Measurements from ENCODE around the gene TEAD1.

The TEAD1 gene

DNA sequence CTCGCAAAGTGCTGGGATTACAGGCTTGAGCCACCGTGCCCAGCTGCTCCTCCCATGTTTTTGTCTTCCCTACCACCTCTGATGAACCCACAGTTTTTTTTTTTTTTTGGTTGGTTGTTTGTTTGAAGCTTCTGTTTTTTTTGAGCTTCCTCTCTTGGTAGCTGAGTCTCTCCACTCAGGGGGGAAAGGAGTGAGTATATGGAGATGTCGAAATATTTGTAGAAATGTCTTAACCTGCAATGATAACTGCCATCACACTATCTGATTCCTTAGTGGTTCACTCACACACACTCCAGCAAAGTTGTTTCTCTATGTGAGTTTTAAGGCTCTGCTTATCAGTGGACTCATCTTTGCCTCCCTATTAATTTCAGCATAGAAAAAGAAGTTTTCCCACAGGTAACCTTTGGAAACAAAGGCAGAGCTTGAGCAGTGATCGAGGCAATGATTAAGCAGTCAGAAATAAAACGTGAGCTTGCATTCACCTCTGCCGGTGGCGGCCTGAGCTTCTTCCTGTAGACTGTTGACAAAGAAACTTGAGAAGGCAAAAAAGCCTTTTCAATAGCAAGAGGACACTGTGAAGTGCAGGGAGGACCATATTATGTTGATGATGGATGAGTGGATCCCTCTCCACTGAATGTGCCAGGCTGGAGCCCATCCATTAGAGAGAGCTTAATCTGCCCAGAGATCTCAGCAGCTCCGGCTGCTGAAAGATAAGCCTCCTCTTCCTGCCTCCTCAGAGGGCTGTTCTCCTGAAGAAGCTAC, 305.9 kb downstream of the TEAD1 start:
- Mint-ChIP-seq H3K9me3 (no peaks in the 10 kb centered on the region), H3K27me3 (peaks cover 0 to 10% of the 10 kb centered on the region in 2 donors), H3K27ac (no peak overlapping the region), H3K36me3 (no peaks in the 10 kb centered on the region), H3K4me3 (no peak overlapping the region), H3K4me1 (no peaks in the 10 kb centered on the region)
- no peak for DNase-seq
- no peak for ATAC-seq (replicated peaks)

DNA sequence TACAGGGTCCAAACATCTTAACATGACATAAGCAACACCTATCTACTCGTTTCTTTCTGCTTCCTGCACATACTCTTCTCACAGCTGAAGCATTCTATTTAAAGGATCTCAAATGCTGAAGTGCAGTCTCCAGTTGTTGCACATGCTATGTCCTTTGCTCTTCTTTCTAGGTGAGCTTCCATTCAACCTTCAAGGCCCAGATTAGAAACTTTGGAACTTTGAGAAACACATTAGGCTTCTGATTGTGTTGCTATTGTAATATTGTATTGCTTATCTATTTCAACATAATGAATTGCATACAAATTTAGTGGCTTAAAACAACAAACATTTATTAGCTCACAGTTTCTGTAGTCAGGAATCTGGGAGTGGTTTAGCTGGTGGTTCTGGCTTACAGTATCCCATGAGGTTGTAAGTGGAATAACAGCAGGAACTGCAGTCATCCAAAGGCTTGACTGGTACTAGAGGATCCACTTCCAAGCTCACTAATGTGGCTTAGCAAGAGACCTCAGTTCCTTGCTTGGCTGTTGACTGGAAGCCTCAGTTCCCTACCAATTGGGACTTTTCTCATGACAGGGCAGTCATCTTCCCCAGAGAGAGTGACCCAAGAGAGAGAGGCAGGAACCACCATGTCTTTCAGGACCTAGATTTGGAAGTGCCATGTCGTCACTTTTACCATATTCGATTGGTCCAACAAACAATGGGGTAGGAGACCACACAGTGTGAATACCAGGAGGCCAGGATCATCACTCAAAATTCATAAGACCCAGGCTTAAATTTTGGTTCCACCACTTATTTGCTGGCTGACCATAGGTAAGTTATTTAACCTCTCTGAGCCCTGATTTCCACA, 307.7 kb downstream of the TEAD1 start:
- H3K27me3 Mint-ChIP-seq, result peaks cover 10 to 15% of the 10 kb centered on the region in 2 donors
- no peaks in the 10 kb centered on the region for H3K36me3 Mint-ChIP-seq
- DNase-seq (no peak), ATAC-seq (replicated peaks) (no peak)
- H3K9me3 Mint-ChIP-seq, result no peaks in the 10 kb centered on the region
- H3K4me3 Mint-ChIP-seq, result no peak overlapping the region
- H3K27ac Mint-ChIP-seq, result no peak overlapping the region
- no peaks in the 10 kb centered on the region for H3K4me1 Mint-ChIP-seq

DNA sequence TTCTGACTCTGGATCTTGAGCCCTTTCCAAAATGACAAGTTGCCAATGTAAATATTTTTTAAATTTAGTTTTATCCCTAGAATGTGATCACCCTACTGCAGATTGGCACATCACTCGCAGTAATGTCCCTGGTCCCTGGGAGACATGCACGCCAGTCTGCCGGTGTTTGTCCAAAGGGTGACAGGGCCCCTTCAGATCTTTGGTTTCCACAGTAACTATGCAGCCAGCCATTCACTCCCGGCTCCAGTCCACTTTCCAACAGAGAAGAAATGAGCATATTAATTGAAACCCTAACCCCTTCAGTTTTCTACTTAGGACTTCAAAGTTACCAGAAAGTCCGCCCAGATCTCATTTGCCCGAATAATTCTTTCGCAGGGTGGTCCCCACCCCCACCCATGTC, 309.1 kb downstream of the TEAD1 start:
- Mint-ChIP-seq H3K4me3 (no peak overlapping the region), H3K36me3 (no peaks in the 10 kb centered on the region), H3K27me3 (peaks cover 10 to 15% of the 10 kb centered on the region in 2 donors), H3K4me1 (no peaks in the 10 kb centered on the region), H3K27ac (no peak overlapping the region), H3K9me3 (no peaks in the 10 kb centered on the region)
- ATAC-seq (replicated peaks) (no peak), DNase-seq (no peak)

DNA sequence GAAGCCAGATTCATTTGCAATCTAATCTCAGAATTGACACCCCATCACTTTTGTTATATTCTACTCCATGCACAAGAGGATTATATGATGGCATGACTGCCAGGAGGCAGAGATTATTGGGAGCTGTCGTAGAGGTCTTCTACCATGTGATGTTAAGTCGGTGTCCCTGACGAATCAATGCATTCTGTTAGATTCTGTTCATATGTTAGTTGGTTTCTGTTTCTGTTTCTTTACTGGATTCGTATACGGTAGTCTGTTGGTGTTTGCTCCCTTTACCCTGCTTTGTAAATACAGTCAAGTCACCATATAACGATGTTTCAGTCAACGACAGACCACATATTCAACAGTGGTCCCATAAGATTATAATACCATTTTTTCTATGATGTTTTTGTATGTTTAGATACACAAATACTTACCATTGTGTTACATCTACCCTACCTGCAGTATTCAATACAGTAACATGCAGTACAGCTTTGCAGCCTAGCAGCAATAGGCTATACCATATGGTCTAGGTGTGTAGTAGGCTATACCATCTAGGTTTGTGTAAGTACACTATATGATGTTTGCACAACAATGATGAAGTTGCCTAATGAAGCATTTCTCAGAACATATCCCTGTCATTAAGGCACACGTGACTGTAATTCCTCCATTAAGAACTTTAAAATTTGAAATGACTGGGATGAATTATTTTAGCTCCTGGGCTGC, 312.1 kb downstream of the TEAD1 start:
- ATAC-seq (replicated peaks), result no peak
- no peaks in the 10 kb centered on the region for H3K4me1 Mint-ChIP-seq

DNA sequence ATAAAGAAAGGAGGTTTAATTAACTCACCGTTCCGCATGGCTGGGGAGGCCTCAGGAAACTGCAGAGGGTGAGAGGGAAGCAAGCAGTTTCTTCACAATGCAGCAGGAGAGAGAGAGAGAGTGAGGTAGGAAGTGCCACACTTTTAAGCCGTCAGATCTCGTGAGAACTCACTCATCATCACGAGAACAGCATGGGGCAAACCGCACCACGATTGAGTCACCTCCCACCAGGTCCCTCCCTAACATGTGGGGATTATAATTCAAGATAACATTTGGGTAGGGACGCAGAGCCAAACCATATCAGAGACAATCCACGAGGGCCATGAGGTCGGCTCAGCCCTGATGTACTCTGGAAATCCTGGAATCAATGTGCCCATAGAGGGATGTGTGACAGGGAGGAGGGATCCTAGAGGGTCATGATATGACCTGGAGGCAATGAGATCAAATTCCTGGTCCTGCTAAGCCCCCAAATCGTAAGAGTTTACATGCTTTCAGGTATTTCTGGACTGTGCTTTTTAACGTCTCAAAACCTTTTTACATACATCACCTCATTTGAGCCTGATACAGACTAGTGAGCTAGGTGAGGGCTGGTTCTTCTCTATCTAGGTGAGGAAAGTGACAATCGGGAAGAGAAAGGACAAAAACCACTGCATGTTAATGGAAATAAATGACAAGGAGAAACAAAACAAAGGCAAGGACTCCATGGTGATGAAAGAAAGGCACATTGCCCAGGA, 315.4 kb downstream of the TEAD1 start:
- Mint-ChIP-seq H3K4me3 (no peak overlapping the region), H3K36me3 (no peaks in the 10 kb centered on the region), H3K27ac (no peak overlapping the region), H3K9me3 (no peaks in the 10 kb centered on the region), H3K27me3 (peaks cover 5 to 10% of the 10 kb centered on the region in 2 donors), H3K4me1 (no peaks in the 10 kb centered on the region)
- ATAC-seq (replicated peaks) (no peak), DNase-seq (no peak)

More for the DNA sequence above, 312.1 kb downstream of the TEAD1 start:
- Mint-ChIP-seq H3K27me3 (peaks cover 10 to 14% of the 10 kb centered on the region in 2 donors), H3K36me3 (no peaks in the 10 kb centered on the region), H3K9me3 (no peaks in the 10 kb centered on the region), H3K27ac (no peak overlapping the region), H3K4me3 (no peak overlapping the region)
- no peak for DNase-seq

DNA sequence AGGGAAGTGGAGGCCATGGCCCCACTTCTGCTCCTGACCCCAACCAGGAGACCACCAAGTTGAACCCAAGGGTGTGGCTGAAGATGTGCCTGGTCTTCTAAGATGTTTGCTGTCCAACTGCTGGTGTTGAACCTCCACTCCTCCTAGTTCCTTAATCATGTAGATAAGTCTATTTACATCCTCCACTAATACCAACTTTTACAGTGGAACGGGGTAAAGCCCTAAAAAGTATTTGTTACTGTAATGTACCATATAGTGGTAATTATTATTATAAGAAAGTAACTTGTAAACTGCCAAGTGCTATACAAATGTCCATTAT, 315.9 kb downstream of the TEAD1 start:
- H3K27ac Mint-ChIP-seq, result no peak overlapping the region
- H3K4me3 Mint-ChIP-seq, result no peak overlapping the region
- ATAC-seq (replicated peaks) (no peak), DNase-seq (no peak)
- H3K36me3 Mint-ChIP-seq, result no peaks in the 10 kb centered on the region
- peaks cover 5 to 10% of the 10 kb centered on the region in 2 donors for H3K27me3 Mint-ChIP-seq
- H3K9me3 Mint-ChIP-seq, result no peaks in the 10 kb centered on the region
- no peaks in the 10 kb centered on the region for H3K4me1 Mint-ChIP-seq

DNA sequence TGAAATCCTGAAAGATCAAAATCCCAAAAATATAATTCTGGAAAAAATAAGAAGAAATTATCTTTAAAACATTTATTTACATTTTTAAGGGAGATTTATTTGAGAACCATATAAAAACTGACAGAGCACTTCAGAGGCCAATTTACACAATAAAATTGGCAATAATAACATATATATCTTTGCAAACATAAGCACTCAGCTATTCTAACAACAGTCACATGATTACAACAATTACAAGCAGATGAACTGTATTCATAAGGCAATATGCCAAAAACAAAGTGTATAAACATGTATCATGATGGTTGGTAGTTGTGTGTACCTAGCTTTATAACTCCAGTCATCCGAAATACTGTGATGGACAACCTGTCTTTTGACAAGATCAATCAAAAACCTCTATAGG, 317.2 kb downstream of the TEAD1 start:
- H3K9me3 Mint-ChIP-seq, result peaks cover 3% of the 10 kb centered on the region in 2 donors
- no peaks in the 10 kb centered on the region for H3K4me1 Mint-ChIP-seq
- no peak for ATAC-seq (replicated peaks)
- no peak for DNase-seq
- H3K27me3 Mint-ChIP-seq, result no peaks in the 10 kb centered on the region
- H3K36me3 Mint-ChIP-seq, result no peaks in the 10 kb centered on the region
- no peak overlapping the region for H3K27ac Mint-ChIP-seq
- no peak overlapping the region for H3K4me3 Mint-ChIP-seq

DNA sequence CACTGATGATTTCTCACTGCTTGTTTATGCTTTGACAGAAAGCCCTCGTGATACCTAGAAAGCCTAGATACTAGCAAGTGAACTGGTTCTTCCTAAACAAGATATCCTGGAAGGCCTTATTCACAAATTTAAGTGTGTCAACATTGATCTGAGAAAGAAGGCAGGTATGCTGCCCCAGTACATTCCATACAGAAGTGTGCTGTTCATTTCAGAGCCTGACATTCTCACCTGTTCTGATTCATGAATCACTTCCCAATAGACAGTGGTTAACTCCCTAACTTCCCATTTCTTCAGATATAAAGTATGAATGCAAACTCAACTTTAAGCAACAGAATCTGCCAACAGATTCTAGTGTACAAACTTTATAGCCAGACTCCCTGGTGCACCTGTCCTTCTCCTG, 319.4 kb downstream of the TEAD1 start:
- Mint-ChIP-seq H3K4me1 (no peaks in the 10 kb centered on the region), H3K36me3 (no peaks in the 10 kb centered on the region), H3K27ac (no peak overlapping the region), H3K4me3 (no peak overlapping the region), H3K9me3 (peaks cover 3% of the 10 kb centered on the region in 2 donors), H3K27me3 (no peaks in the 10 kb centered on the region)
- DNase-seq (no peak), ATAC-seq (replicated peaks) (no peak)
